NCI-H1436 (cell line): ENCODE measurements around the gene CRYBA2.

Experiments used
- DNase-seq: peaks from one replicate; lab custom pipeline; 2025; lab: John Stamatoyannopoulos, UW

Gene CRYBA2

GRCh38 chr2:218956039-218956438 lies 37.2 kb downstream of the CRYBA2 start:
- no peak for DNase-seq

- no peak for DNase-seq
Measured at GRCh38 chr2:218954541-218955300, 38.5 kb downstream of the CRYBA2 start.

DNA sequence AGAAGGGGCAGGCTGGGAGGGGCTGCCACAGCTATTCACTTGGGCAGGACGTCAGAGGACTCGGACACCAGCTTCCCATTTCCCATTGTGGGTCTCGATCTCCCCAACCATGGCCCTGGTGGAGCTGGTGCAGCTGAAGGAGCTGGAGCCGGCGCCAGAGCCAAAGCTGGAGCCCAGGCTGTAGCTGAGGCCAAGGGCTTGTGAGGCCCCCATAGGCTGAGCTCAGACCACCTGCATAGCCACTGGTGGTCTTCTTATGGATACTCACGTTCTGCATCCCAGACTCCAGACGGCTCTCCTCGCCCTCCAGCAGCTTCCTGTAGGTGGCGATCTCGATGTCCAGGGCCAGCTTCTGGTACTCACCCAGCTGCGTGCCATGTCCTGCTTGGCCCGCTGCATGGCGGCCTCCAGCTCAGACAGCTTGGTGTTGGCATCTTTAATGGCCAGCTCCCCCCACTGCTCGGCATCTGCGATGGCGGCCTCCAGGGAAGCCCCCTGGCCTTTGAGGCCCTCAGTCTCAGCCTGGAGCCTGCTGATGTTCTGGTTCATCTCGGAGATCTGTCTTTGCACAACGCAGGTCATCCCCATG lies 39.8 kb downstream of the CRYBA2 start:
- no peak for DNase-seq

DNA sequence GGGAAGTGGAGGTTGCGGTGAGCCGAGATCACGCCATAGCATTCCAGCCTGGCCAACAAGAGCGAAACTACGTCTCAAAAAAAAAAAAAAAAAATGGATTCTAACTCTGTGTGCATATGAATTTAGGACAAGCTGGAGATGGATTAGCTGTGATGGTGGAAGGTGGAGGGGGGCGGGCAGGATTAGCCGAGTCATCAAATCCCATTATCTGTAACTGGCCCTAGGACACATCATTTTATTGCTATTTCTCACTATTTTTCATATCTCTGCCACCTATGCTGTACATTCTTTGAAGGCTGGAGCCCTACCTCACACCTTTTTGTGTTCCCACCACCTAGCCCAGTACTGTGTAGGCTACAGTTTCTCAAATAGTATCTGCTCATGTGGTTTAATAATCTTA lies 41.1 kb downstream of the CRYBA2 start:
- DNase-seq: no peak

DNA sequence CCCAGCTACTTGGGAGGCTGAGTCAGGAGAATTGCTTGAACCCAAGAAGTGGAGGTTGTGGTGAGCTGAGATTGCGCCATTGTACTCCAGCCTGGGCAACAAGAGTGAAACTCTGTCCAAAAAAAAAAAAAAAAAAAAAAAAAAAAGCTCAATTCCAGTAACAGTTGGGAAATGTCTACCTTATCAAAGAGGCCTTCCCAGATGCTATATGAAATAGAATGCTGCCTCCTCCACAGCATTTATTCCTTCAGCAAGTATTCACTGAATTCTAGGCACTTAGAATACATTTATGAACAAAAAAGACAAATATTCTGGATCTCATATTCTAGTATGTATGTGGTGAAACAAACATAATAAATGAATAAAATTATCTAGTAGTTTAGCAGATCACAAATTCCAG lies 46.6 kb downstream of the CRYBA2 start:
- DNase-seq: no peak

GRCh38 chr2:218944759-218945404 lies 48.3 kb downstream of the CRYBA2 start:
- DNase-seq: no peak
